NCI-H510A treated with DMSO at 0.1 percent for 48 hours (cell line): ENCODE results near the gene CACNA2D2.

Source experiments
- DNase-seq: peaks from one replicate; lab custom pipeline; 2025; lab: John Stamatoyannopoulos, UW

CACNA2D2 gene

GRCh38 chr3:50325497-50326181 is 177.8 kb downstream of the CACNA2D2 start:
- DNase-seq = no peak

- no peak for DNase-seq
Measured at GRCh38 chr3:50325113-50325480, 178.3 kb downstream of the CACNA2D2 start.

DNA sequence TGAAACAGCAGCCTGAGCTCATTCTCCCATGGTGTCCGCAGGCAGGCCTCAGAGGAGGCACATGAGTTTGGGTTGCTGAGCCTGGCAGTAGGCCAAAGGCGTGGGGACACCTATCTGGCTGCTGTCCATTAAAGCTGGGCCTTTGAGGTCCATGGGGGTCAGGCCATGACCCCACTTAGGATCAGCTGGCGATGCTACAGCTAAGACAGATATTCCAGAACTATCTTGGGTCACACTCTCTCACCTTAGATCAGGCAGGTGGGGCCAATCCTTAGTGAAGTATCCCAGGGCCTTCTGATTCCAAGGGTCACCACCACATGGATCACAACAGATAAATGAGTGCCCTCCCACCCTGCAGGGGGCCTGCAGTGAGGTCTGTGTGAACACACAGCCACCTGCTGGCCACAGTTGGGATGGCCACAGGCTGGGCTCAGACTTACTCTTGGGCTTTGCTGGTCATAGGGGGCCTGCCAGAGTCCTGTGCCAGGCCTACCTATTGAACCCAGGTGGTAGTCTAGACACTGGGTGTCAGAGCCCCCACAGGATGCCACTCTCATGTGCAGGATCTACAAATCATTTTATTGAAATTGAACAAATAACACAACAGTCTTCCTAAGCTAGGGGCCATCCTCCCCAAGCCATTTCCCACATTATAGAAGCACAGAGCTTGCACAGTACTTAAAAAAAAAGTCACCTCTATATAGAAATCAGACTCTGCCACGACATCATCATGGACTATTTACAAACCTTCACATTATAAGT is 178.9 kb downstream of the CACNA2D2 start:
- peak; percentile 49 for DNase-seq

DNA sequence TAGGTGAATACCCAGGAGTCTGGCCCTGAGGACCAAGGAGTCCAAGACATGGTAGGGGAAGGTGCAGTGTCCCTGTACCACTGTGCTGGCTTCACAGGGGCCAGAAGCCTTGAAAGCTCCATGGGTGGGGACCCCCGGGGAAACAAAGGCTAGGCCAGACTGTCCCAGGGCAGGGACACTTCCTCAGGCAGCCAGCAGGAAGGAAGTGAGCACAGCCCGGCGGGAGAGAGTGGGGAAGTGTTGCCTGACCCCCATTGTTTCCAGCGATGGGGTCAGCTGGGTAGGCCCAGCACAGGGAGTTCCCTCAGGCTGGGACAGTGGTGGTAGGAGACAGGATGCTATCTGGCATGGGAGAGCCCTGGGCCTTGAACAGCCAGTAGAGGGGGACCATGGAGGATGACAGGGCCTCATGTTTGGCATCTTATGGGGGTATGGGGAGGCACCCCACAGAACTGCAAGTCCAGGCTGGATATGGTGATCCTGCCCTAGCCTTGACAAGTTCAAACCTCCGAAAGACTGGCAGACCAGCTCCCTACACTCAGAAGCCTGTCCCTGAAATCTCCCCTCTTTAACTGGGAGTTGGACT is 179.7 kb downstream of the CACNA2D2 start:
- no peak for DNase-seq

- DNase-seq = no peak
Measured at GRCh38 chr3:50323092-50323600, 180.3 kb downstream of the CACNA2D2 start.

DNA sequence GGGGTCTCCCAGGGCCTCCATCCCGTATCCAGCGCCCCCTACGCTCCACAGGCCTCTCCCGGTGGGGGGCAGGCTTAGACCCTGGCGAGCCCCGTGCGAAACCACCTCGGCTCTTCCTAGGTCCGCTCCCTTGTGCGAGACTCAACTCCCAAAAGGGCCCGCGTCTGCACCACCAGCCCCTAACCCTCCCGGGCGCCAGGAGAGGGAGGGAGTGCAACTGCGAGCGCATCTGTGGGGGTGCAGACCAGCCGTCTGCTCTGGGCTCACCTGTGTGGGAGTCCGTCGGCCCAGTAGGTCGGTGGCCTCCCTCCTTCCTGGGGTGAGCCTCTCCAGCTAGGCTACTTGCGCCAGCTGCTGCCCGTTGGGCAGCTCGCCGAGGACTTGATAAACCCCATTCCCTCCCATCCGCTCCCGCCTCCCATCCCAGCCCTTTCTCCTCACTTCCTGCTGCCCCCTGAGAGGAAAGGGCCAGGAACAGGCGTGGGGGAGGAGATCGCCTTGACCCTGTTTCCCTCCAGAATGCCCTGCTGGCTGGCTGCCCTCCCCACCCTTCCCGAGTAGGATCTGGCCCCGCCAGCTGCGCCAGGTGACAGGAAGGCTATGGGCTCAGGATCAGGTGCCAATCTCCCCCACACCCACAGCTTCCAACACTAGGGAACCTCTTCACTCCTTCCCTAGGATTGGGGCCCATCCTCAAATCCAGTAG is 180.9 kb downstream of the CACNA2D2 start, which contains the start of gene HYAL2:
HYAL2 (minus strand) TSS at position 360 of the 706 bp plus-strand sequence. CDS start 2,256 bp downstream, outside the sequence.
- DNase-seq = peak; percentile 18

DNA sequence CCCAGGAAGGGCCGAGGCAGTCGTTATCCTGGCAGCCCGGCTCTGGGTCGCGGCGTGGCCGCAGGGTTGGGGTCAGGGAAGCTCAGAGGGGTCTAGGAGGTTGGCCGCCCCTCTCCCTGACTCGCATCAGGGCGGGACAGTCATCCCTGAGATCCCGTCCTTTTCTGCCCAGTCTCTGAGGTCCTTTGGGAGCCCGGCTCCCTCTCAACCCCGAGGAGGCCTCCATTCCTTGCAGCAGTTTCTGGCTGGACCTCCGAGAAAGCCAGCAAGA is 181.4 kb downstream of the CACNA2D2 start:
- no peak for DNase-seq

- peak; percentile 59 for DNase-seq
Measured at GRCh38 chr3:50321336-50322114, 181.9 kb downstream of the CACNA2D2 start.

DNA sequence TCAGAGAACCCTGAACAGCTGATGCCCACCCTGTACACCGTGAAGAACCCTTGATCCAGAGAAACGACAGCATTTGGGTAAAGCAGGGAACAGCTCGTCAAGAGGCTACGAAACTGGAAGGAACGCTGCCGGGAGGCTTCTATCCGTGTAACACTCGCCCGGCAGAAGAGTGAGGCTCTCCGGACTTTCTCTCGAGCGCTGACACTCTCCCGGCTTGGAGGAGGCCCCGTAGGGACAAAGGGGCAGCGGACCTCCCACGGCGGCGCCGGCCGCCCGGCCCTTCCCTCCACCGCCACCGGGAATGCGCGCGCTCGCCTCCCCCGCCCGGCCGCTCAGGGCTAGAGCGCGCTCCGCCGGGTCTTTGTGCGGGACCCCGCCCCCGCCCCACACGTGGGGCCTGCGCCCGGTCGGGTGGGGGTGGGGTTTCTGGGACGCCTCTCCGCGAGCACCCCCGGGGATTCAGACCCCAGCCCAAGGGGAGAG is 182.5 kb downstream of the CACNA2D2 start:
- DNase-seq = peak; percentile 26

DNA sequence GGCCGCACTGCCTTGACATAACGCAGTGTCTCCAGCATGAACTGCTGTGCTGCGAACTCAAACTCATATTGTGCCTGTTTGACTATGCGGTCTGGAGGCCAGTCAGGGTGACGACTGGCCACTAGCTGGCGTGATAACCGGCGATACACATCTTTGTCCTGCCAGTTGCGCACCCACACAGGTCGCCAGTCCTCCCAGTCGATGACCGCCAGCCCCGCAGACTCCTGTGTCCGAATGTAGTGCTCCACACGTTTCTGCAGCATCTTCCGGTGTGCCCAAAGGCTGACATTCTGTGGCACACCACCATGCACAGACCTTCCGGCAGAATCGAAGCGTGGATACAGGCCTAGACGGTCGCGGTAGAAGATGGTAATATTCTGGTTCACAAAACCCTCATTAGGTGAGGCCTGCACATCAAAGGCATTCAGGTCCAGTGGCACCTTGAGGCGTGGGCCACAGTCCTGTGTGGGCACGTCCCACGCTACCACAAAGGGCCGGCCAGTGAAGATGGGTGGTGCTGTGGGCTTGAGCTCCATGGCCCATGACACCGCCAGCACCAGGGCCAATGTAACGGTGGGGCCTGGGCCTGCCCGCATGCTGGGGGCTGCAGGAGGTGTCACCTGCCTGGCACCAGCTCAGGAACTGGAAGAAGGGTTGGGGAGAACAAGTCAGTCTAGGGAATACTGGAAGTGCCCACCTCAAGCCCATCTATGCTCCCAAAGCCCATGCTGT is 183.4 kb downstream of the CACNA2D2 start:
- no peak for DNase-seq

GRCh38 chr3:50319181-50319893 is 184.1 kb downstream of the CACNA2D2 start:
- no peak for DNase-seq

DNA sequence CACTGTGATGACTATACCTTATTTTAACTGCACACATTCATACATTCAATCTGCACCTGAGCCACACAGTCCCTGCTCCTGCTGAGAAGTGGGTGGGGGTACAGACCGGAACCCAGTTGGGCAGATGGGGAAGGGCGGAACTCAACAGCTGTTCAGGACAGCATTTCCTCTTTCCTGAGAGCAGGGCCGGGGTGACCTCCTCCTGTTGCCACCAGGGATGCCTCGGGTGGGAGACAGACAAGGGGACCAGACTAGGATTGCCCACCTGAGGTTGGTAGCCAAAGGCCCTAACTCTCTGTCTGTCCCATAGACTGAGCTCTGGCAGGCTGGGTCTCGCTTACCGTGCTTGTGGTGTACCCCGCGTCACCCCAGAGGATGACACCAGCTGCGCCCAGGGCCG is 184.8 kb downstream of the CACNA2D2 start:
- DNase-seq = no peak

DNA sequence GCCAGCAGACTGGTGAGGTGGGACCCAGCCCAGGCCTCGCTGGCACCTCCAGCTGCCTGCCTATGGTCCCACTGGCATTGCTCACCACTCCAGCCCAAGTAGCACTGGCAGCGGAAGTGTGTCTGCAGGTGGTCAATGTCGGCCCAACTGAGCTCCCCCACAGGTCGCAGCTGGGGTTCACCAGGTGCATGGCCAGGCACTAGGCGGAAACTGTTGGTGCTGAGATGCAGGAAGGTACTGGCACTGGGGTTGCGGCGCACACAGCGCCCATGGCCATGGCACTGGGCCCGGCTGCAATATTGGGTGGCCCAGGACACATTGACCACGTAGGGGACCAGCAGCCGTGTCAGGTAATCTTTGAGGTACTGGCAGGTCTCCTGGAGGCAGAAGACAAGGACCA is 185.3 kb downstream of the CACNA2D2 start:
- no peak for DNase-seq

GRCh38 chr3:50317300-50317699 is 186.1 kb downstream of the CACNA2D2 start:
- DNase-seq = peak; percentile 18

GRCh38 chr3:50316657-50317242 is 186.7 kb downstream of the CACNA2D2 start:
- DNase-seq = peak; percentile 60

DNA sequence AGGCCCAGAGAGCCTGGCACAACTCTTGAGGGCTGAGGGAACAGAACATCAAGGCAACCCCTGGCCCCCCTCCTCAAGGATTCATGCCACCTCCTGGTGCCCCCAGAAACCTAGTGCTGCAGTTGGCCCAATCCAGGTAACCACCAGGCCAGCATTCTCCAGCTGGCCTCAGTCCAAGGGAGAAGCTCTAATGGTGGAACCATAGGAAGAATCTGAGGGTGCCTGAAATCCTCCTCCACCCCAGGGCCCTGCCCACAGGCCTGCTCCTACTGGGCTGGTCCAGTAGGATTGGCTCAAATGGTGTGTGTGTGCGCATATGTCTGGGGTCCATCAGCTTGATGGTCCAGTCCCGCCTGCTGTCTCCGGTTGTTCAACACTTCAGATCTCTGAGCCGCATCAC is 188.6 kb downstream of the CACNA2D2 start:
- DNase-seq = no peak

GRCh38 chr3:50314342-50314741 is 189.1 kb downstream of the CACNA2D2 start:
- no peak for DNase-seq
